Measurements from ENCODE around the gene TSPAN18. TPM values are rescaled to one million over a fixed set of nuclear protein-coding genes. Genes with fewer than 3 reads are reported as not detected.

TSPAN18 gene
- total and polyA plus RNA-seq, 2 donors, result 2.2 to 2.6 TPM

DNA sequence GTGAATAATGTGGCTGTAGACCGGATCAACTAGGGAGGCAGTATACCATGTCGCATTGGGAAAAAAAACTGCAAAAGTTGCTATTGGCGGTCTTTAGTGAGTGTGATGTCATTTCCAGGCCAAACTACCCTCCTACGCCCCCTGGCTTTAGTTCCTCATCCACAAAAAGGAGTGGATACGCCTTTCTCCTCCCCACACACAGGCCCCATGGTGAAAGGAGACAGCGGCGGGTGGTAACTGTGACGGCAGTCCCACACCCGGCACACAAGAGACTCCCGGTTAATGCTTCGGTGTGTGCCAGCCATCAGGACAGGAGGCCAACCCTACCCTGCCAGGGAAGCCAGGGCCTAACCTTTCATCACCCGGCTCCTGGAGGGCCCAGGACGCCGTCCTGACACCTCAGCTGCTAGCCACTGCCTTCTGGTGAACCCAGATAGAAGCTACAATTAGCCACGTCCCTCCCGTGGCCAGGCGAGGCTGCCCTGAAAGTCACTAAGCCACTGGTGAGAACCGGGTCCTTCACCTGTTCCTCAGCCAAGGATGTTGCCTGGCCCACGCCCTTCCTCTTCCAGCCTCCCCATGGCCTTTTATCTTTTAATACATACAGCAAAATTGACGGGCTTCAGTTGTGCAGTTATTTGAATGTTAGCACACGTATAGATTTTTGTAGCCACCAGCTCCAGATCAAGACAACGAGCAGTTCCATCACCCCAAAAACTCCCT, 213.1 kb downstream of the TSPAN18 start:
- Histone ChIP-seq H3K4me3 (ENCODE audit: low read length in 2 of 2) (no peak overlapping the region), H3K36me3 (ENCODE audit: control insufficient read depth in 2 of 2, insufficient read depth in 2 of 2, low read length in 1 of 2) (peaks cover 0 to 4% of the 10 kb centered on the region in 2 donors), H3K9me3 (ENCODE audit: control insufficient read depth in 2 of 2, insufficient read depth in 1 of 2, low read length in 1 of 2) (no peaks in the 10 kb centered on the region), H3K27me3 (ENCODE audit: control insufficient read depth in 2 of 2, insufficient read depth in 1 of 2, low read length in 1 of 2) (no peaks in the 10 kb centered on the region), H3K4me1 (ENCODE audit: control insufficient read depth in 2 of 2, insufficient read depth in 2 of 2, low read length in 2 of 2) (peaks cover 3 to 16% of the 10 kb centered on the region in 2 donors), H3K27ac (ENCODE audit: low read depth in 1 of 2, low read length in 1 of 2) (no peak overlapping the region)
- no peak for DNase-seq (ENCODE audit: low read depth in 6 of 9, low spot score in 9 of 9)
- 88% methylated on average over 22 of the region's 22 CpGs for WGBS

DNA sequence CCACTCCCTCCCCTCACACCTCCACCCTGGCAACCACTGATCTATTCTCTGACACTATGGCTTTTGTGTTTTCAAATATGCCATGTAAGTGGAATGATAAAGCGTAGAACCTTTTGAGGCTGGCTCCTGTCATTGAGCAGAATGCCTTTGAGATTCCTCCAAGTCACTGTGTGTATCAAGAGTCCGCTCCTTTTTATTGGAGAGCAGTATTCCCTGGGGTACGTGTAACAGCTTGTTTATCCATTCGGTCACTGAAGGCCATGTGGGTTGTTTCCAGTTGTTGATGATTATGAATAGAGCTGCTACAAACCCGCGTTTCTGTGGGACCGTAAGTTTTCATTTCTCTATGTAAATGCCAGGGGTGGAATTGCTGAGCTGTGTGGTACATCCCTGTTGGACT, 213.6 kb downstream of the TSPAN18 start:
- Histone ChIP-seq H3K27me3 (ENCODE audit: control insufficient read depth in 2 of 2, insufficient read depth in 1 of 2, low read length in 1 of 2) (no peaks in the 10 kb centered on the region), H3K4me3 (ENCODE audit: low read length in 2 of 2) (no peak overlapping the region), H3K4me1 (ENCODE audit: control insufficient read depth in 2 of 2, insufficient read depth in 2 of 2, low read length in 2 of 2) (peaks cover 3 to 16% of the 10 kb centered on the region in 2 donors), H3K27ac (ENCODE audit: low read depth in 1 of 2, low read length in 1 of 2) (no peak overlapping the region), H3K9me3 (ENCODE audit: control insufficient read depth in 2 of 2, insufficient read depth in 1 of 2, low read length in 1 of 2) (no peaks in the 10 kb centered on the region), H3K36me3 (ENCODE audit: control insufficient read depth in 2 of 2, insufficient read depth in 2 of 2, low read length in 1 of 2) (peaks cover 0 to 4% of the 10 kb centered on the region in 2 donors)
- WGBS, result 95% methylated on average over 7 of the region's 7 CpGs
- DNase-seq (ENCODE audit: low read depth in 6 of 9, low spot score in 9 of 9), result no peak

DNA sequence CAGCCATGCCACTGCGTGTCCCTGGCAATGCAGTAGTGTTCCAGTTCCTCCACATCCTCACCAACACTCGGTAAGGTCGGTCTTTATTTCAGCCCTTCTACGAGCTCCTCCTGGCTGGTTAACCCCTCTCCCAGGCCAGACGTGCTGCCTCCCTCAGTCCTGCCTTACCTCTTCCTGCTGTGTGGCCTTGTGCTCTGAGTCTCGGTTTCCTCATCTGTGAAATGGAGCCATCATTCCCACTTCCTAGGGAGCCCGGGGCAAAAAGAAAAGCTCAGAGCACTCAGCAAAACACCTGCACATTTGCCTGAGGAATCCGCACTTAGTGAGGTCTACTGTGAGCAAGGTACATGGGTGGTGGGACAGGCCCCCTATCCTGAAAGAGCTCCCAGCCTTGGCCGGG, 214.1 kb downstream of the TSPAN18 start:
- Histone ChIP-seq H3K27ac (ENCODE audit: low read depth in 1 of 2, low read length in 1 of 2) (no peak overlapping the region), H3K36me3 (ENCODE audit: control insufficient read depth in 2 of 2, insufficient read depth in 2 of 2, low read length in 1 of 2) (no peaks in the 10 kb centered on the region), H3K4me3 (ENCODE audit: low read length in 2 of 2) (no peak overlapping the region), H3K4me1 (ENCODE audit: control insufficient read depth in 2 of 2, insufficient read depth in 2 of 2, low read length in 2 of 2) (peaks cover 3 to 16% of the 10 kb centered on the region in 2 donors), H3K9me3 (ENCODE audit: control insufficient read depth in 2 of 2, insufficient read depth in 1 of 2, low read length in 1 of 2) (no peaks in the 10 kb centered on the region), H3K27me3 (ENCODE audit: control insufficient read depth in 2 of 2, insufficient read depth in 1 of 2, low read length in 1 of 2) (no peaks in the 10 kb centered on the region)
- no peak for DNase-seq (ENCODE audit: low read depth in 6 of 9, low spot score in 9 of 9)
- WGBS, result 95% methylated on average over 9 of the region's 9 CpGs

DNA sequence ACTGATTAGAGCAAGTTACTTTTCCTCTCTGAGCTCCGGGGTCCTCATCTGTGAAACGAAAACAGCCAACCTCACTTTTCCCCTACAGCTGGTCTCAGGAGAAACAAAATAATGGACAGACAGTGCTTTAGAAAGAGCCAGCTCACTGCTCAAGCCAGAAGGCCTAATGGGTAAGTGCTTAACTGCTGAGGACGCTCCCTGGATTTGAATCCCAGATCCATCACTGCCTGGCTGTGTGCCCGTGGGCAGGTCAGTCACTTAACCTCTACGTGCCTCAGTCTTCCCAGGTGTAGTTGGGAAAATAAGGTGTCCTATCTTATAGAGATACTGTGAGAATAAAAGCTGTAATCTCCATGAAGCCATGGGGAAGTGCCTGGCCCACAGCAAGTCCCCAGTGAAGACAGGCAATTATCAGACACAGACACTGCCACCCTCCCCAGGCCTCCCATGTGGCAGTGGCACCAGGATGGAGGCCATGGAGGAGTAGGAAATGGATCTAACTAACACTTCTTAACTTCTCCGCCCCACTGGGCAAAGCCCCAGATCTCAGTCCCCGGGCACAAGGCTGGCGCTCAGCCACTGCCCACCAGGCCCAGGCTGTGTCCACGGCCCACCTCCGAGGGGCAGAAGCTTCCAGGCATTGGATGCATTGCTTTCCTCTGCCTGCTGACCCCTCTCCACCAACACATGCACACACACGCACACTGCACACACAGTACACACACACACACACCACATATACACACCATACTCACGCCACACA, 214.7 kb downstream of the TSPAN18 start:
- DNase-seq (ENCODE audit: low read depth in 6 of 9, low spot score in 9 of 9), result no peak
- no peaks in the 10 kb centered on the region for H3K27me3 ChIP-seq (ENCODE audit: control insufficient read depth in 2 of 2, insufficient read depth in 1 of 2, low read length in 1 of 2)
- peaks cover 3 to 16% of the 10 kb centered on the region in 2 donors for H3K4me1 ChIP-seq (ENCODE audit: control insufficient read depth in 2 of 2, insufficient read depth in 2 of 2, low read length in 2 of 2)
- no peaks in the 10 kb centered on the region for H3K9me3 ChIP-seq (ENCODE audit: control insufficient read depth in 2 of 2, insufficient read depth in 1 of 2, low read length in 1 of 2)
- H3K4me3 ChIP-seq (ENCODE audit: low read length in 2 of 2), result no peak overlapping the region
- WGBS, result 94% methylated on average over 12 of the region's 12 CpGs
- no peaks in the 10 kb centered on the region for H3K36me3 ChIP-seq (ENCODE audit: control insufficient read depth in 2 of 2, insufficient read depth in 2 of 2, low read length in 1 of 2)
- H3K27ac ChIP-seq (ENCODE audit: low read depth in 1 of 2, low read length in 1 of 2), result no peak overlapping the region

DNA sequence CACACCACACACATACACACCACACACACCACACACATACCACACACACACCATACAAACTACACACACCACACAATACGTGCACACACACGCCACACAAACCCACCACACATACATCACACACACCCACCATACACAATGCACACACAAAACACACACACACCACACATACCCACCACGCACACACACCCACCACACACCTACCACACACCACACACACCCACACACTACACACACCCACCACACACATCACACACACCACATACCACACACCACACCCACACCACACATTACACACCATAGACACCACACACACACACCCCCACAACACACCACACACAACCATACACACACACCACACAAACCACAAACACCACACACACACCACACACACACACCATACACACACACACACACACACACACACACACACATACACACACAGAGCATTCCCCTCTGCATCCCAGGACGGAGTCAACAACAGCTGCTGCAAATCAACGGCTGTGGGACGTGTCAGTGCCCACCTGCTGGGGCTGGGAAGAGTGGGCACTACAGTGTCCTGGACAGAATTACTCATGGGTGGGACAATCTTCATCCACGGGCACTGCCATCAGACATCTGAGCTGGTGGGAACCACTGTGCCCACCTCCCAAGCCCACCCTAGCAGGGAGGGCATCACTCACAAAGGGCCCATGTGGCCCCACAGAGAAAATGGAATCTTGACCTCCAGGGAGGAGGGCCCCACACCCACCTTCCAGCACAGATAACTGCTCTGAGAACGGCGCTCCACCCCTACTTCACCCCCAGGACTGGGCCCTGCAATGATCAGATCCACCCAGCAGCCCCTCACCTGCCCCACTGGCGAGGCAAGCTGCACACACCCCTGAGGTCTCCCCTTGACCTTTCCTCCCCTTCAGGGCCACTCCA, 215.5 kb downstream of the TSPAN18 start:
- no peaks in the 10 kb centered on the region for H3K9me3 ChIP-seq (ENCODE audit: control insufficient read depth in 2 of 2, insufficient read depth in 1 of 2, low read length in 1 of 2)
- H3K27ac ChIP-seq (ENCODE audit: low read depth in 1 of 2, low read length in 1 of 2), result no peak overlapping the region
- no peaks in the 10 kb centered on the region for H3K36me3 ChIP-seq (ENCODE audit: control insufficient read depth in 2 of 2, insufficient read depth in 2 of 2, low read length in 1 of 2)
- H3K4me3 ChIP-seq (ENCODE audit: low read length in 2 of 2), result no peak overlapping the region
- 97% methylated on average over 10 of the region's 10 CpGs for WGBS
- DNase-seq (ENCODE audit: low read depth in 6 of 9, low spot score in 9 of 9), result no peak
- H3K4me1 ChIP-seq (ENCODE audit: control insufficient read depth in 2 of 2, insufficient read depth in 2 of 2, low read length in 2 of 2), result peaks cover 3 to 16% of the 10 kb centered on the region in 2 donors
- no peaks in the 10 kb centered on the region for H3K27me3 ChIP-seq (ENCODE audit: control insufficient read depth in 2 of 2, insufficient read depth in 1 of 2, low read length in 1 of 2)

DNA sequence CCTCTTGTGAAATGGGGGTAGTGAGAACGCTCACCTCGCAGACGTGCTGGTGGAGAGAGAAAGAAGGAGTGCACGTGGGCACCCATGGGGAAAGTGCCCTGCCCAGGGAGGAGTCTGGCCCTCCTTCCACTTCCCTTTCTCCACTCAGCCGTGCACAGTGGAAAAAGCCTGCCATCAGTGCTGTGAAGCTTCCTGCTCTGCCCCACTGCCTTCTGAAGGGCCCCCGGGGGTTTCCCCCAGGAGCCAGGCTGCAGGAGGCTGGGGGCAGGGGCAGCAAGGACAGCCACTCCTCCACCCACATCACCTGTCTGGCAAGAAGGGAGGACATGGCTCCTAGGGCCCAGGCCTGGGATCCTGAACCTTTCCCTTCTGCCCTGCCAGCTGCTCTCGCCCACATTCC, 216.4 kb downstream of the TSPAN18 start:
- H3K4me1 ChIP-seq (ENCODE audit: control insufficient read depth in 2 of 2, insufficient read depth in 2 of 2, low read length in 2 of 2), result peaks cover 3 to 16% of the 10 kb centered on the region in 2 donors
- H3K9me3 ChIP-seq (ENCODE audit: control insufficient read depth in 2 of 2, insufficient read depth in 1 of 2, low read length in 1 of 2), result no peaks in the 10 kb centered on the region
- H3K27ac ChIP-seq (ENCODE audit: low read depth in 1 of 2, low read length in 1 of 2), result no peak overlapping the region
- DNase-seq (ENCODE audit: low read depth in 6 of 9, low spot score in 9 of 9), result peak in 1 of 9 donors; percentile 37
- 29% methylated on average over 7 of the region's 7 CpGs for WGBS
- no peaks in the 10 kb centered on the region for H3K36me3 ChIP-seq (ENCODE audit: control insufficient read depth in 2 of 2, insufficient read depth in 2 of 2, low read length in 1 of 2)
- no peak overlapping the region for H3K4me3 ChIP-seq (ENCODE audit: low read length in 2 of 2)
- H3K27me3 ChIP-seq (ENCODE audit: control insufficient read depth in 2 of 2, insufficient read depth in 1 of 2, low read length in 1 of 2), result no peaks in the 10 kb centered on the region

DNA sequence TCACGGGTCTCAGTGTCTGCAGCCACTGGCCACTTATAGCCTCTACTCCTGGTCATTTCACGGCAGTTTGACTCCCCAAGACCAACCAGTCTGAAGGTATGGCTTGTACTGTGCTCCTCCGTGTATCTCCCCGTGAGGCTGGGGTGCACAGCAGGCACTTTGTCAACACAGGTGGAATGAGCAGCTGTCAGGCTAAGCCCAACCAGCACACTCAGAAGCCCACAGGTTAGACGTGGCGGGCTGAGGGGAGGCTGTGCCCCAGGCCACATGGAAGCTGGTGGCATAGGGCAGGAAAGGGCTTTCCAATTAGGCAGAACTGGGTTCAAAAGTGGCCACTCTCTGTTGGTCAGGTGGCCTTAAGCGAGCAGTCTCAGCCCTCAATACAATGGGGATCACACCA, 216.9 kb downstream of the TSPAN18 start:
- DNase-seq (ENCODE audit: low read depth in 6 of 9, low spot score in 9 of 9), result peak in 1 of 9 donors; percentile 41
- Histone ChIP-seq H3K36me3 (ENCODE audit: control insufficient read depth in 2 of 2, insufficient read depth in 2 of 2, low read length in 1 of 2) (no peaks in the 10 kb centered on the region), H3K4me1 (ENCODE audit: control insufficient read depth in 2 of 2, insufficient read depth in 2 of 2, low read length in 2 of 2) (peaks cover 3 to 19% of the 10 kb centered on the region in 2 donors), H3K27ac (ENCODE audit: low read depth in 1 of 2, low read length in 1 of 2) (no peak overlapping the region), H3K9me3 (ENCODE audit: control insufficient read depth in 2 of 2, insufficient read depth in 1 of 2, low read length in 1 of 2) (no peaks in the 10 kb centered on the region), H3K4me3 (ENCODE audit: low read length in 2 of 2) (no peak overlapping the region), H3K27me3 (ENCODE audit: control insufficient read depth in 2 of 2, insufficient read depth in 1 of 2, low read length in 1 of 2) (peaks cover 0 to under 1% of the 10 kb centered on the region in 2 donors)
- WGBS, result 66% methylated on average over 7 of the region's 7 CpGs

DNA sequence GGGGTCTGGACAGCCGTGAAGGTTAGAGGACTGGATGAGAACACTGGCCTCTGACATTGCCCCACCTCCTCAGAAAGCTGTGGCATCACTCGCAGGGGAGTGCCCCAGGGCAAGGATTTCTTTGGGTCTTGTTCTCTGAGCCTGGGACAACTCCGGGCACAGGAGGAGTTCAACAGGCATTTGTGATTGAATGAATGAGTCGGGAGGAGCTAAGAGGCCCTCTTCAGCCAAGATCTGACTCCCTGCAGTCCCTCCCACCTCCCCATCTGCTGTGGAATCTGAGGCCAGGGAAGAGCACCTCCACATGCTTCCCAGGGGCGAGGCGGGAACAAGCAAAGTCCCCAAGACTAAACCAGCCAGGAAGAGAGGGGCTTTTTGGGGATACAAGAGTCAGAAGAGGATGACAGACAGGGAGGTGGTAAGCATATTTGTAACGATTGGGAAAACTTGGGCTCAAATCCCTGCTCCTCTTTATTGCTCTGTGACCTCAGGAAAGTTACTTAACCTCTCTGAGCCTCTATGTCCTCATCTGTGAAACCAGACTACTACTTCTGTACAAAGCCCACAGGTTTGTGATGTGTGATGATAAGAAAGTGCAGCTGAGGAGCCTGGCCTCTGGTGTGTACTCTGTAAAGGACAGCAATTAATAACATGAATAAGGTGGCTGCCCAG, 217.6 kb downstream of the TSPAN18 start:
- Histone ChIP-seq H3K9me3 (ENCODE audit: control insufficient read depth in 2 of 2, insufficient read depth in 1 of 2, low read length in 1 of 2) (no peaks in the 10 kb centered on the region), H3K4me1 (ENCODE audit: control insufficient read depth in 2 of 2, insufficient read depth in 2 of 2, low read length in 2 of 2) (peaks cover 6 to 25% of the 10 kb centered on the region in 2 donors), H3K36me3 (ENCODE audit: control insufficient read depth in 2 of 2, insufficient read depth in 2 of 2, low read length in 1 of 2) (no peaks in the 10 kb centered on the region), H3K4me3 (ENCODE audit: low read length in 2 of 2) (no peak overlapping the region), H3K27me3 (ENCODE audit: control insufficient read depth in 2 of 2, insufficient read depth in 1 of 2, low read length in 1 of 2) (peaks cover 0 to 7% of the 10 kb centered on the region in 2 donors), H3K27ac (ENCODE audit: low read depth in 1 of 2, low read length in 1 of 2) (no peak overlapping the region)
- 97% methylated on average over 7 of the region's 7 CpGs for WGBS
- DNase-seq (ENCODE audit: low read depth in 6 of 9, low spot score in 9 of 9), result no peak

All from thymus (tissue), 11 donors.